IMR-90 (cell line): ENCODE data around the gene VSIR. TPM values are rescaled to one million over a fixed set of nuclear protein-coding genes. Genes with fewer than 3 reads are reported as not detected.

ENCODE experiments used
- ATAC-seq: fragments of 200-7000 bp; cut with Tn5 transposase; 2 replicates; pipeline ENCODE4 v1.9.1; 2020; ENCODE audit warnings: low read depth, mild to moderate bottlenecking, moderate library complexity
- BruUV-seq: library from RNA; stranded (reverse); fragments of 400-500 nt; replicated peaks from 2 replicates; lab custom pipeline; 2021; lab: Mats Ljungman, UMichigan
- CTCF ChIA-PET: fragments of 300-600 bp; formaldehyde crosslinking; extraction: SDS; loops from one replicate; lab custom pipeline; 2021; ENCODE audit warnings: antibody characterized with exemption; lab: Yijun Ruan, JAX
- POLR2A ChIA-PET: fragments of 300-600 bp; sonication (Branson Sonifier 250); formaldehyde crosslinking; loops from one replicate; lab custom pipeline; 2022; ENCODE audit warnings: antibody characterized with exemption; ENCODE audit not compliant: unreplicated experiment; lab: Charles Lee
- DNase-seq: peaks from one replicate; pipeline ENCODE4 v3.0.0; 2013
- H2AFZ ChIP-seq: replicated peaks from 2 replicates; pipeline ENCODE3; 2013; ENCODE audit warnings: low read length, mild to moderate bottlenecking; ENCODE audit not compliant: poor library complexity
- H2AK5ac ChIP-seq: 2 replicates; pipeline ENCODE4 v1.6.1; 2013; ENCODE audit warnings: low read depth, low read length, inconsistent platforms
- H2AK9ac ChIP-seq: replicated peaks from 2 replicates; pipeline ENCODE3; 2013; ENCODE audit warnings: mild to moderate bottlenecking, low read depth, low read length, moderate library complexity; ENCODE audit not compliant: poor library complexity
- H2BK120ac ChIP-seq: 2 replicates; pipeline ENCODE4 v1.6.1; 2013; ENCODE audit warnings: low read depth, low read length, inconsistent platforms
- H2BK15ac ChIP-seq: 3 replicates; pipeline ENCODE4 v1.6.1; 2013; ENCODE audit warnings: low read depth, low read length, inconsistent platforms
- H2BK20ac ChIP-seq: 2 replicates; pipeline ENCODE4 v1.6.1; 2013; ENCODE audit warnings: low read depth, mild to moderate bottlenecking, inconsistent platforms, low read length, moderate library complexity
- H2BK5ac ChIP-seq: 2 replicates; pipeline ENCODE4 v1.6.1; 2013; ENCODE audit warnings: mild to moderate bottlenecking, low read depth, low read length, inconsistent platforms; ENCODE audit not compliant: poor library complexity, severe bottlenecking
- H3K14ac ChIP-seq: replicated peaks from 2 replicates; pipeline ENCODE4 v1.6.1; 2013; ENCODE audit warnings: low read depth, low read length, inconsistent platforms
- H3K18ac ChIP-seq: 2 replicates; pipeline ENCODE4 v1.6.1; 2013; ENCODE audit warnings: low read depth, low read length, control low read depth
- H3K23ac ChIP-seq: 2 replicates; pipeline ENCODE4 v1.6.1; 2013; ENCODE audit warnings: low read depth, low read length, inconsistent platforms
- H3K27ac ChIP-seq: 2 replicates; pipeline ENCODE4 v1.5.1; 2013; ENCODE audit warnings: mild to moderate bottlenecking, control low read depth, low read length; ENCODE audit not compliant: insufficient read depth
- H3K27me3 ChIP-seq: 2 replicates; pipeline ENCODE4 v1.6.1; 2013; ENCODE audit warnings: low read length; ENCODE audit not compliant: control insufficient read depth, insufficient read depth
- H3K36me3 ChIP-seq: 2 replicates; pipeline ENCODE4 v1.6.1; 2013; ENCODE audit warnings: low read length, mixed read lengths; ENCODE audit not compliant: control insufficient read depth, insufficient read depth
- H3K4ac ChIP-seq: 2 replicates; pipeline ENCODE4 v1.6.1; 2013; ENCODE audit warnings: low read depth, low read length, inconsistent platforms
- H3K4me1 ChIP-seq: 2 replicates; pipeline ENCODE4 v1.6.1; 2013; ENCODE audit warnings: low read length, mixed read lengths; ENCODE audit not compliant: control insufficient read depth, insufficient read depth
- H3K4me2 ChIP-seq: 2 replicates; pipeline ENCODE4 v1.6.1; 2013; ENCODE audit warnings: low read depth, mild to moderate bottlenecking, control low read depth, low read length, moderate library complexity
- H3K4me3 ChIP-seq: 2 replicates; pipeline ENCODE4 v1.5.1; 2013; ENCODE audit warnings: low read depth, mild to moderate bottlenecking, control low read depth, low read length, moderate library complexity; ENCODE audit not compliant: insufficient read depth
- H3K56ac ChIP-seq: 2 replicates; pipeline ENCODE4 v1.6.1; 2013; ENCODE audit warnings: low read length, inconsistent platforms; ENCODE audit not compliant: insufficient read depth; ENCODE audit errors: extremely low read depth
- H3K79me1 ChIP-seq, 2 experiments: 2 replicates each; pipeline ENCODE4 v1.6.1; 2013; ENCODE audit warnings: low read length in 2 of 2, inconsistent platforms in 1 of 2, low read depth in 1 of 2
- H3K9ac ChIP-seq: 2 replicates; pipeline ENCODE4 v1.6.1; 2013; ENCODE audit warnings: low read depth, low read length, control low read depth
- H3K9me1 ChIP-seq: 2 replicates; pipeline ENCODE4 v1.6.1; 2013; ENCODE audit warnings: low read length, inconsistent platforms; ENCODE audit not compliant: insufficient read depth
- H3K9me3 ChIP-seq: 2 replicates; pipeline ENCODE4 v1.6.1; 2013; ENCODE audit warnings: low read length; ENCODE audit not compliant: control insufficient read depth, insufficient read depth
- H4K20me1 ChIP-seq: 2 replicates; pipeline ENCODE4 v1.6.1; 2013; ENCODE audit warnings: low read length, inconsistent platforms; ENCODE audit not compliant: insufficient read depth
- H4K5ac ChIP-seq: 2 replicates; pipeline ENCODE4 v1.6.1; 2013; ENCODE audit warnings: mild to moderate bottlenecking, low read depth, low read length, control low read depth
- H4K8ac ChIP-seq, 2 experiments: 2 replicates each; pipeline ENCODE4 v1.6.1; 2013; ENCODE audit warnings: low read depth in 2 of 2, low read length in 2 of 2, control low read depth in 1 of 2, inconsistent platforms in 1 of 2
- H4K91ac ChIP-seq: 2 replicates; pipeline ENCODE4 v1.6.1; 2013; ENCODE audit warnings: low read depth, low read length, inconsistent platforms; ENCODE audit not compliant: insufficient read depth
- BHLHE40 ChIP-seq: fragments of 150-350 bp; IDR thresholded peaks from 2 replicates; pipeline ENCODE4 v1.6.1; 2016; ENCODE audit warnings: mild to moderate bottlenecking, low read depth, low read length
- CHD1 ChIP-seq: IDR thresholded peaks from 2 replicates; pipeline ENCODE4 v1.6.1; 2012; ENCODE audit warnings: low read depth, low read length, improper control_type of control experiment
- MAFK ChIP-seq: IDR thresholded peaks from 2 replicates; pipeline ENCODE4 v1.6.1; 2012; ENCODE audit warnings: low read depth, low read length, improper control_type of control experiment
- MAZ ChIP-seq: IDR thresholded peaks from 2 replicates; pipeline ENCODE4 v1.6.1; 2012; ENCODE audit warnings: low read depth, mild to moderate bottlenecking, low read length, improper control_type of control experiment, moderate library complexity, borderline replicate concordance
- MXI1 ChIP-seq: IDR thresholded peaks from 2 replicates; pipeline ENCODE4 v1.6.1; 2012; ENCODE audit warnings: low read depth, mild to moderate bottlenecking, low read length, moderate library complexity, borderline replicate concordance
- NFE2L2 ChIP-seq: fragments of 150-350 bp; IDR thresholded peaks from 2 replicates; pipeline ENCODE4 v1.6.1; 2016; ENCODE audit warnings: low read depth, mild to moderate bottlenecking, low read length
- POLR2A ChIP-seq: IDR thresholded peaks from 2 replicates; pipeline ENCODE4 v1.6.1; 2012; ENCODE audit warnings: mild to moderate bottlenecking, low read depth, low read length
- RAD21 ChIP-seq: IDR thresholded peaks from 2 replicates; pipeline ENCODE4 v1.6.1; 2012; ENCODE audit warnings: low read length, improper control_type of control experiment
- RCOR1 ChIP-seq: IDR thresholded peaks from 2 replicates; pipeline ENCODE4 v1.6.1; 2012; ENCODE audit warnings: mild to moderate bottlenecking, low read length, improper control_type of control experiment; ENCODE audit not compliant: insufficient replicate concordance
- RFX5 ChIP-seq: IDR thresholded peaks from 2 replicates; pipeline ENCODE4 v1.8.0; 2012; ENCODE audit warnings: low read depth, mild to moderate bottlenecking, low read length, moderate library complexity
- WGBS, 2 experiments: methylation state at CpG; one replicate each; pipeline versions ENCODE4 v1.1.5 to v1.1.7; 2013; ENCODE audit warnings: missing lambda C conversion rate in 2 of 2; ENCODE audit not compliant: insufficient read length in 1 of 2; ENCODE audit errors: extremely low coverage in 2 of 2; 5-methylcytosine and 5-hydroxymethylcytosine counted together
- dilution Hi-C: fragments of 300-500 bp; cut with HindIII; formaldehyde crosslinking; loops from one replicate; pipeline ENCODE4 v1.14.3; 2018; ENCODE audit warnings: low sequenced_read_pairs; ENCODE audit not compliant: unreplicated experiment
- in situ Hi-C: fragments of 300-500 bp; cut with MboI; formaldehyde crosslinking; loops from 3 replicates; pipeline ENCODE4 v1.14.3; 2019; ENCODE audit warnings: low sequenced_read_pairs, inconsistent platforms, mixed read lengths
- intact Hi-C: fragments of 100-400 bp; cut with micrococcal nuclease; formaldehyde crosslinking; loops from 2 replicates; pipeline ENCODE4 v1.10.0; 2022
- polyA plus RNA-seq, 3 experiments: library from polyadenylated mRNA; depleted of rRNA; stranded (reverse); fragments of >200 nt; gene quantifications; 2 replicates each; pipeline ENCODE4 v1.2.3, GENCODE V29; 2012; ENCODE audit warnings: low replicate concordance in 1 of 3
- total RNA-seq: library from RNA; depleted of rRNA; stranded (reverse); fragments of >200 nt; gene quantifications from 2 replicates; pipeline ENCODE4 v1.2.3, GENCODE V29; 2012
- TF ChIP-seq, protein P1 (sequence below): conservative IDR thresholded peaks from 2 replicates; pipeline ENCODE4 v1.5.1; 2012; ENCODE audit warnings: mild to moderate bottlenecking, low read depth, low read length, improper control_type of control experiment
- TF ChIP-seq, protein P2 (sequence below): fragments of 150-350 bp; IDR thresholded peaks from 2 replicates; pipeline ENCODE4 v1.6.1; 2016; ENCODE audit warnings: low read depth, mild to moderate bottlenecking, low read length, moderate library complexity, borderline replicate concordance
- TF ChIP-seq, protein P3 (sequence below): fragments of 150-350 bp; IDR thresholded peaks from 2 replicates; pipeline ENCODE4 v1.6.1; 2017; ENCODE audit warnings: mild to moderate bottlenecking, antibody characterized with exemption, low read length, low read depth

Gene VSIR
- total and polyA plus RNA-seq, 2 of the 4 experiments (the other 2 are of a cell fraction): 5.0 to 23.8 TPM

DNA sequence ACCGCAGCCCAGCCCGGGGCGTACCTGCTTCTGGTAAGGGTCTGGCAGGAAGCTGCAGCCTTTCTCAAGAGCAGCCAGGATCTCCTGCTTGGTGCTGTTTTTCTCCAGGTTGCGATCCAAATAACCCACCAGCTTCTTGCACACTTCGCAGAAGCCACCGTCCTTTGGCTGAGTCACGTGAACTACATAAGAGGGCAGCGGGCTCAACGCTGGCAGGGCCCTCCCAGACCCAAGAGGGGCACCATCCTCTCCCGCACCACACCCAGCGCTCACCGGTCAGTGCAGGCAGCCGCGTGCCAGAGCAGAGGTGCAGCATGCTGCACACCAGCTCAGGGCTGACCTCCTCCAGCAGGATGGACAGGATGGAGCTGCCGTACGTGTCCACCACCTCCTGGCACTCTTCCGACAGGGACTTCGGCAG is 46.1 kb upstream of the VSIR start:
- no peak for ATAC-seq
- TF ChIP-seq CHD1 (no peak), MAFK (no peak), MXI1 (no peak), MAZ (no peak), RAD21 (no peak), RFX5 (no peak), NFE2L2 (no peak), RCOR1 (no peak), BHLHE40 (no peak), POLR2A (no peak)
- TF ChIP-seq, protein P1, sequence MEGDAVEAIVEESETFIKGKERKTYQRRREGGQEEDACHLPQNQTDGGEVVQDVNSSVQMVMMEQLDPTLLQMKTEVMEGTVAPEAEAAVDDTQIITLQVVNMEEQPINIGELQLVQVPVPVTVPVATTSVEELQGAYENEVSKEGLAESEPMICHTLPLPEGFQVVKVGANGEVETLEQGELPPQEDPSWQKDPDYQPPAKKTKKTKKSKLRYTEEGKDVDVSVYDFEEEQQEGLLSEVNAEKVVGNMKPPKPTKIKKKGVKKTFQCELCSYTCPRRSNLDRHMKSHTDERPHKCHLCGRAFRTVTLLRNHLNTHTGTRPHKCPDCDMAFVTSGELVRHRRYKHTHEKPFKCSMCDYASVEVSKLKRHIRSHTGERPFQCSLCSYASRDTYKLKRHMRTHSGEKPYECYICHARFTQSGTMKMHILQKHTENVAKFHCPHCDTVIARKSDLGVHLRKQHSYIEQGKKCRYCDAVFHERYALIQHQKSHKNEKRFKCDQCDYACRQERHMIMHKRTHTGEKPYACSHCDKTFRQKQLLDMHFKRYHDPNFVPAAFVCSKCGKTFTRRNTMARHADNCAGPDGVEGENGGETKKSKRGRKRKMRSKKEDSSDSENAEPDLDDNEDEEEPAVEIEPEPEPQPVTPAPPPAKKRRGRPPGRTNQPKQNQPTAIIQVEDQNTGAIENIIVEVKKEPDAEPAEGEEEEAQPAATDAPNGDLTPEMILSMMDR: no peak
- TF ChIP-seq, protein P2, sequence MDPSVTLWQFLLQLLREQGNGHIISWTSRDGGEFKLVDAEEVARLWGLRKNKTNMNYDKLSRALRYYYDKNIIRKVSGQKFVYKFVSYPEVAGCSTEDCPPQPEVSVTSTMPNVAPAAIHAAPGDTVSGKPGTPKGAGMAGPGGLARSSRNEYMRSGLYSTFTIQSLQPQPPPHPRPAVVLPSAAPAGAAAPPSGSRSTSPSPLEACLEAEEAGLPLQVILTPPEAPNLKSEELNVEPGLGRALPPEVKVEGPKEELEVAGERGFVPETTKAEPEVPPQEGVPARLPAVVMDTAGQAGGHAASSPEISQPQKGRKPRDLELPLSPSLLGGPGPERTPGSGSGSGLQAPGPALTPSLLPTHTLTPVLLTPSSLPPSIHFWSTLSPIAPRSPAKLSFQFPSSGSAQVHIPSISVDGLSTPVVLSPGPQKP: no peak
- TF ChIP-seq, protein P3, sequence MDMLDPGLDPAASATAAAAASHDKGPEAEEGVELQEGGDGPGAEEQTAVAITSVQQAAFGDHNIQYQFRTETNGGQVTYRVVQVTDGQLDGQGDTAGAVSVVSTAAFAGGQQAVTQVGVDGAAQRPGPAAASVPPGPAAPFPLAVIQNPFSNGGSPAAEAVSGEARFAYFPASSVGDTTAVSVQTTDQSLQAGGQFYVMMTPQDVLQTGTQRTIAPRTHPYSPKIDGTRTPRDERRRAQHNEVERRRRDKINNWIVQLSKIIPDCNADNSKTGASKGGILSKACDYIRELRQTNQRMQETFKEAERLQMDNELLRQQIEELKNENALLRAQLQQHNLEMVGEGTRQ: no peak
- Histone ChIP-seq H3K9me1 (peaks cover 3% of the 10 kb centered on the region; the same call in 1 of the 2 replicates), H2BK5ac (no peak overlapping the region), H3K4ac (no peak overlapping the region), H4K5ac (no peak overlapping the region), H3K9me3 (no peaks in the 10 kb centered on the region), H3K4me3 (no peak overlapping the region), H2BK20ac (no peak overlapping the region), H3K9ac (no peak overlapping the region), H2BK15ac (no peak overlapping the region), H2AFZ (no peak overlapping the region), H3K4me1 (no peaks in the 10 kb centered on the region), H3K36me3 (peaks cover 73% of the 10 kb centered on the region), H2AK9ac (no peak overlapping the region), H4K8ac (no peak overlapping the region), H3K27ac (no peak overlapping the region), H3K27me3 (no peaks in the 10 kb centered on the region), H3K14ac (no peak overlapping the region), H4K20me1 (peaks cover 23% of the 10 kb centered on the region), H3K56ac (no peak overlapping the region), H2BK120ac (no peak overlapping the region), H4K91ac (no peak overlapping the region), H3K18ac (no peak overlapping the region), H3K23ac (no peak overlapping the region), H3K4me2 (no peak overlapping the region), H2AK5ac (no peak overlapping the region), H3K79me1 (peaks cover 4 to 11% of the 10 kb centered on the region in 2 experiments; a peak in 3 of 4 replicates)
- TSS peak; percentile 15 for BruUV-seq
- intact Hi-C loops: no loop called here
- DNase-seq: no peak
- in situ Hi-C loops: loop anchor here (10.0 kb wide), 2 partner anchors 435 to 505 kb away; partner anchors contain the start of gene SLC29A3
- POLR2A ChIA-PET: no interaction called here
- CTCF ChIA-PET: interaction anchor here (0.9 kb wide), 1 partner anchor 77 kb away, joined by 3 read pairs; no protein-coding TSS in a partner anchor
- 97% methylated on average over 13 of the region's 18 CpGs; no CpG with 5 or more reads in 1 of the 2 experiments for WGBS, 2 experiments
- dilution Hi-C loops: no loop called here
